Tibial artery (tissue), 4 donors: ENCODE results near the gene CSAD.

ENCODE experiments used
- DNase-seq, 2 donors: peaks; one replicate each; pipeline ENCODE4 v3.0.0-alpha.2; 2019
- H3K27ac ChIP-seq, 2 donors: fragments of 200-600 bp; sonication (generic) in 1 of 2; 1 replicate in 1 of 2; 2 replicates in 1 of 2; pipeline ENCODE4 v1.5.1; 2018 to 2019; ENCODE audit warnings: mild to moderate bottlenecking in 1 of 2
- H3K27me3 ChIP-seq, 2 donors: fragments of 200-600 bp; sonication (generic) in 1 of 2; one replicate each; pipeline versions ENCODE4 v1.5.1 to v1.6.0; 2016 to 2019
- H3K36me3 ChIP-seq, 3 donors: fragments of 200-600 bp; sonication (generic) in 2 of 3; one replicate each; pipeline ENCODE4 v1.5.1; 2016 to 2019; ENCODE audit warnings: mild to moderate bottlenecking in 2 of 3
- H3K4me1 ChIP-seq, 4 donors: fragments of 200-600 bp; sonication (generic) in 2 of 4; 1 replicate in 3 of 4; 2 replicates in 1 of 4; pipeline ENCODE4 v1.5.1; 2016 to 2019
- H3K4me3 ChIP-seq, 2 donors: fragments of 200-600 bp; sonication (generic) in 1 of 2; 1 replicate in 1 of 2; 2 replicates in 1 of 2; pipeline ENCODE4 v1.5.1; 2018 to 2019; ENCODE audit warnings: mild to moderate bottlenecking in 2 of 2
- H3K9me3 ChIP-seq, 3 donors: fragments of 200-600 bp; sonication (generic) in 1 of 3; one replicate each; pipeline ENCODE4 v1.5.1; 2016 to 2019
- intact Hi-C: fragments of 100-400 bp; cut with DNase I; formaldehyde crosslinking; loops from one replicate; pipeline ENCODE4 v1.15.0; 2023; ENCODE audit warnings: low total_unique reads
- TF ChIP-seq, protein P1 (sequence below), 2 experiments: fragments of 200-600 bp in 1 of 2; fragments of 450-650 bp in 1 of 2; IDR thresholded peaks; one replicate each; pipeline ENCODE4 v1.5.1; 2017 to 2019; ENCODE audit warnings: antibody characterized with exemption in 2 of 2, mild to moderate bottlenecking in 1 of 2, moderate library complexity in 1 of 2

CSAD gene

GRCh38 chr12:53159195-53159839 lies 21.4 kb downstream of the CSAD start:
- Histone ChIP-seq H3K36me3 (peaks cover 0 to 17% (median 0%) of the 10 kb centered on the region in 3 donors), H3K9me3 (no peaks in the 10 kb centered on the region), H3K27me3 (no peaks in the 10 kb centered on the region), H3K4me1 (peaks cover 0 to 56% (median 37%) of the 10 kb centered on the region in 4 donors), H3K27ac (peak overlapping the region; percentile 84 to 90), H3K4me3 (no peak overlapping the region)
- intact Hi-C loops: loop anchor here (5.0 kb wide), 2 partner anchors 38 to 82 kb away; partner anchors contain the start of gene SPRYD3
- TF ChIP-seq, protein P1, sequence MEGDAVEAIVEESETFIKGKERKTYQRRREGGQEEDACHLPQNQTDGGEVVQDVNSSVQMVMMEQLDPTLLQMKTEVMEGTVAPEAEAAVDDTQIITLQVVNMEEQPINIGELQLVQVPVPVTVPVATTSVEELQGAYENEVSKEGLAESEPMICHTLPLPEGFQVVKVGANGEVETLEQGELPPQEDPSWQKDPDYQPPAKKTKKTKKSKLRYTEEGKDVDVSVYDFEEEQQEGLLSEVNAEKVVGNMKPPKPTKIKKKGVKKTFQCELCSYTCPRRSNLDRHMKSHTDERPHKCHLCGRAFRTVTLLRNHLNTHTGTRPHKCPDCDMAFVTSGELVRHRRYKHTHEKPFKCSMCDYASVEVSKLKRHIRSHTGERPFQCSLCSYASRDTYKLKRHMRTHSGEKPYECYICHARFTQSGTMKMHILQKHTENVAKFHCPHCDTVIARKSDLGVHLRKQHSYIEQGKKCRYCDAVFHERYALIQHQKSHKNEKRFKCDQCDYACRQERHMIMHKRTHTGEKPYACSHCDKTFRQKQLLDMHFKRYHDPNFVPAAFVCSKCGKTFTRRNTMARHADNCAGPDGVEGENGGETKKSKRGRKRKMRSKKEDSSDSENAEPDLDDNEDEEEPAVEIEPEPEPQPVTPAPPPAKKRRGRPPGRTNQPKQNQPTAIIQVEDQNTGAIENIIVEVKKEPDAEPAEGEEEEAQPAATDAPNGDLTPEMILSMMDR (IDR thresholded peaks at IDR 0.05): peak; percentile 95 to 97
- peak; percentile 90 to 93 for DNase-seq

GRCh38 chr12:53152390-53152789 lies 28.3 kb downstream of the CSAD start:
- H3K27ac ChIP-seq: peak overlapping the region in 1 of 2 donors; percentile 3
- peaks cover 0 to 59% (median 20%) of the 10 kb centered on the region in 4 donors for H3K4me1 ChIP-seq
- H3K4me3 ChIP-seq: no peak overlapping the region
- TF ChIP-seq, protein P1 (IDR thresholded peaks at IDR 0.05): no peak
- H3K27me3 ChIP-seq: no peaks in the 10 kb centered on the region
- no peak for DNase-seq
- intact Hi-C loops: loop anchor here (5.0 kb wide), 1 partner anchor 35 kb away; no protein-coding TSS in a partner anchor
- H3K9me3 ChIP-seq: no peaks in the 10 kb centered on the region
- H3K36me3 ChIP-seq: no peaks in the 10 kb centered on the region

- no peak for DNase-seq
- Histone ChIP-seq H3K27me3 (no peaks in the 10 kb centered on the region), H3K4me1 (peaks cover 0 to 51% (median 8%) of the 10 kb centered on the region in 4 donors), H3K27ac (no peak overlapping the region), H3K4me3 (no peak overlapping the region), H3K36me3 (no peaks in the 10 kb centered on the region), H3K9me3 (no peaks in the 10 kb centered on the region)
- intact Hi-C loops: loop anchor here (5.0 kb wide), 1 partner anchor 34 kb away; no protein-coding TSS in a partner anchor
- TF ChIP-seq, protein P1 (IDR thresholded peaks at IDR 0.05): no peak
Measured at GRCh38 chr12:53151039-53151438, 29.7 kb downstream of the CSAD start.

GRCh38 chr12:53147653-53148052 lies 33.1 kb downstream of the CSAD start:
- intact Hi-C loops: no loop called here
- DNase-seq: no peak
- TF ChIP-seq, protein P1 (IDR thresholded peaks at IDR 0.05): no peak
- Histone ChIP-seq H3K27ac (no peak overlapping the region), H3K4me3 (no peak overlapping the region), H3K27me3 (no peaks in the 10 kb centered on the region), H3K9me3 (no peaks in the 10 kb centered on the region), H3K4me1 (peaks cover 0 to 35% (median 1%) of the 10 kb centered on the region in 4 donors), H3K36me3 (no peaks in the 10 kb centered on the region)

DNA sequence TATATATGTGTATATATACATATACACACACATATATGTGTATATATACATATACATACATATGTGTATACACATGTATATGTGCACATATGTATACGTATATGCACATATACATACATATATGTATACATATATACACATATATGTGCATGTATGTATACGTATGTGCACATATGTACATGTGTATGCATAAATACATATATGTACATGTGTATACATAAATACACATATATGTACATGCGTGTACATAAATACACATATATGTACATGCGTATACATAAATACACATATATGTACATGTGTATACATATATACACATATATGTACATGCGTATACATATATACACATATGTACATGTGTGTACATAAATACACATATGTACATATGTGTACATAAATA lies 33.5 kb downstream of the CSAD start:
- Histone ChIP-seq H3K27me3 (no peaks in the 10 kb centered on the region), H3K36me3 (no peaks in the 10 kb centered on the region), H3K27ac (no peak overlapping the region), H3K4me1 (peaks cover 0 to 35% (median 1%) of the 10 kb centered on the region in 4 donors), H3K4me3 (no peak overlapping the region), H3K9me3 (no peaks in the 10 kb centered on the region)
- intact Hi-C loops: no loop called here
- DNase-seq: no peak
- TF ChIP-seq, protein P1 (IDR thresholded peaks at IDR 0.05): no peak
